Peyer's patch (tissue), 4 donors: ENCODE measurements around the gene IGF2BP2. TPM values are rescaled to one million over a fixed set of nuclear protein-coding genes. Genes with fewer than 3 reads are reported as not detected.
A peak's percentile ranks its signal among the peaks of the same experiment; 100 is the strongest.

Experiments used
- DNase-seq, 3 donors: peaks; one replicate each; pipeline ENCODE4 v3.0.0-alpha.2; 2017 to 2019
- H3K27ac ChIP-seq, 4 donors: fragments of 200-600 bp; sonication (generic); one replicate each; pipeline ENCODE4 v1.5.1; 2016 to 2019
- H3K27me3 ChIP-seq, 2 donors: fragments of 200-600 bp; sonication (generic); one replicate each; pipeline ENCODE4 v1.5.1; 2019
- H3K36me3 ChIP-seq, 3 donors: fragments of 200-600 bp; sonication (generic); one replicate each; pipeline ENCODE4 v1.5.1; 2016 to 2019
- H3K4me1 ChIP-seq, 4 donors: fragments of 200-600 bp; sonication (generic); one replicate each; pipeline ENCODE4 v1.5.1; 2016 to 2019
- H3K4me3 ChIP-seq, 4 donors: fragments of 200-600 bp; sonication (generic); 1 replicate in 3 of 4; 2 replicates in 1 of 4; pipeline ENCODE4 v1.5.1; 2016 to 2019; ENCODE audit warnings: mild to moderate bottlenecking in 1 of 4
- H3K9me3 ChIP-seq, 4 donors: fragments of 200-600 bp; sonication (generic); one replicate each; pipeline ENCODE4 v1.5.1; 2016 to 2019; ENCODE audit warnings: mild to moderate bottlenecking in 1 of 4
- CTCF ChIP-seq, 6 experiments: fragments of 450-650 bp in 4 of 6; fragments of 200-600 bp in 2 of 6; sonication (generic) in 1 of 6; IDR thresholded peaks; one replicate each; pipeline ENCODE4 v1.5.1; 2017 to 2019; ENCODE audit warnings: antibody characterized with exemption in 6 of 6, mild to moderate bottlenecking in 3 of 6, moderate library complexity in 1 of 6
- POLR2A ChIP-seq, 2 donors: fragments of 450-650 bp; IDR thresholded peaks; one replicate each; pipeline ENCODE4 v1.5.1; 2017; ENCODE audit warnings: antibody characterized with exemption in 2 of 2, mild to moderate bottlenecking in 2 of 2, moderate library complexity in 2 of 2
- total RNA-seq, 4 donors: library from RNA; depleted of rRNA; stranded (reverse); fragments of >200 nt; gene quantifications; one replicate each; pipeline ENCODE4 v1.1.0, GENCODE V29; 2016

IGF2BP2 gene
- total RNA-seq, 4 donors from 2014 or later = 61.9 to 116 (median 99.8) TPM

GRCh38 chr3:185657691-185658503 is 166.9 kb downstream of the IGF2BP2 start:
- peaks cover 0 to 10% (median 0%) of the 10 kb centered on the region in 4 donors for H3K4me1 ChIP-seq
- no peak for DNase-seq
- peaks cover 0 to 29% (median 0%) of the 10 kb centered on the region in 3 donors for H3K36me3 ChIP-seq
- H3K9me3 ChIP-seq = no peaks in the 10 kb centered on the region
- peak overlapping the region in 3 of 4 donors; percentile 31 to 66 (median 39) for H3K27ac ChIP-seq
- TF ChIP-seq POLR2A (IDR thresholded peaks at IDR 0.05) (no peak), CTCF (IDR thresholded peaks at IDR 0.05) (no peak)
- no peak overlapping the region for H3K4me3 ChIP-seq
- no peaks in the 10 kb centered on the region for H3K27me3 ChIP-seq

GRCh38 chr3:185657211-185657610 is 167.6 kb downstream of the IGF2BP2 start:
- Histone ChIP-seq H3K9me3 (no peaks in the 10 kb centered on the region), H3K27ac (peak overlapping the region; percentile 5 to 39 (median 18)), H3K4me3 (no peak overlapping the region), H3K27me3 (no peaks in the 10 kb centered on the region), H3K36me3 (peaks cover 0 to 29% (median 0%) of the 10 kb centered on the region in 3 donors), H3K4me1 (peaks cover 0 to 10% (median 0%) of the 10 kb centered on the region in 4 donors)
- TF ChIP-seq CTCF (IDR thresholded peaks at IDR 0.05) = no peak
- no peak for TF ChIP-seq POLR2A (IDR thresholded peaks at IDR 0.05)
- DNase-seq = no peak

- DNase-seq = no peak
- Histone ChIP-seq H3K4me3 (no peak overlapping the region), H3K36me3 (peaks cover 0 to 29% (median 0%) of the 10 kb centered on the region in 3 donors), H3K27ac (peak overlapping the region; percentile 23 to 69 (median 34)), H3K27me3 (no peaks in the 10 kb centered on the region), H3K9me3 (no peaks in the 10 kb centered on the region), H3K4me1 (peaks cover 0 to 10% (median 0%) of the 10 kb centered on the region in 4 donors)
- TF ChIP-seq CTCF (IDR thresholded peaks at IDR 0.05) = no peak
- no peak for TF ChIP-seq POLR2A (IDR thresholded peaks at IDR 0.05)
Measured at GRCh38 chr3:185656321-185656840, 168.5 kb downstream of the IGF2BP2 start.

- H3K27ac ChIP-seq = peak overlapping the region in 3 of 4 donors; percentile 23 to 69 (median 42)
- H3K4me3 ChIP-seq = no peak overlapping the region
- H3K4me1 ChIP-seq = peaks cover 0 to 9% (median 0%) of the 10 kb centered on the region in 4 donors
- TF ChIP-seq POLR2A (IDR thresholded peaks at IDR 0.05) (no peak), CTCF (IDR thresholded peaks at IDR 0.05) (no peak)
- DNase-seq = no peak
- no peaks in the 10 kb centered on the region for H3K27me3 ChIP-seq
- peaks cover 0 to 29% (median 0%) of the 10 kb centered on the region in 3 donors for H3K36me3 ChIP-seq
- H3K9me3 ChIP-seq = no peaks in the 10 kb centered on the region
Measured at GRCh38 chr3:185655426-185656320, 169.2 kb downstream of the IGF2BP2 start.

GRCh38 chr3:185654758-185655145 is 170.1 kb downstream of the IGF2BP2 start:
- DNase-seq = no peak
- Histone ChIP-seq H3K4me3 (no peak overlapping the region), H3K4me1 (no peaks in the 10 kb centered on the region), H3K36me3 (peaks cover 0 to 29% (median 0%) of the 10 kb centered on the region in 3 donors), H3K27me3 (no peaks in the 10 kb centered on the region), H3K27ac (no peak overlapping the region), H3K9me3 (no peaks in the 10 kb centered on the region)
- TF ChIP-seq POLR2A (IDR thresholded peaks at IDR 0.05) (no peak), CTCF (IDR thresholded peaks at IDR 0.05) (no peak)
